ENCODE data around the gene FLOT1.
"Not testable (repeated sequence)": the region's sequence is repeated elsewhere in the genome, so short reads cannot be mapped to it uniquely, and the experiment has no call there.

The FLOT1 gene

DNA sequence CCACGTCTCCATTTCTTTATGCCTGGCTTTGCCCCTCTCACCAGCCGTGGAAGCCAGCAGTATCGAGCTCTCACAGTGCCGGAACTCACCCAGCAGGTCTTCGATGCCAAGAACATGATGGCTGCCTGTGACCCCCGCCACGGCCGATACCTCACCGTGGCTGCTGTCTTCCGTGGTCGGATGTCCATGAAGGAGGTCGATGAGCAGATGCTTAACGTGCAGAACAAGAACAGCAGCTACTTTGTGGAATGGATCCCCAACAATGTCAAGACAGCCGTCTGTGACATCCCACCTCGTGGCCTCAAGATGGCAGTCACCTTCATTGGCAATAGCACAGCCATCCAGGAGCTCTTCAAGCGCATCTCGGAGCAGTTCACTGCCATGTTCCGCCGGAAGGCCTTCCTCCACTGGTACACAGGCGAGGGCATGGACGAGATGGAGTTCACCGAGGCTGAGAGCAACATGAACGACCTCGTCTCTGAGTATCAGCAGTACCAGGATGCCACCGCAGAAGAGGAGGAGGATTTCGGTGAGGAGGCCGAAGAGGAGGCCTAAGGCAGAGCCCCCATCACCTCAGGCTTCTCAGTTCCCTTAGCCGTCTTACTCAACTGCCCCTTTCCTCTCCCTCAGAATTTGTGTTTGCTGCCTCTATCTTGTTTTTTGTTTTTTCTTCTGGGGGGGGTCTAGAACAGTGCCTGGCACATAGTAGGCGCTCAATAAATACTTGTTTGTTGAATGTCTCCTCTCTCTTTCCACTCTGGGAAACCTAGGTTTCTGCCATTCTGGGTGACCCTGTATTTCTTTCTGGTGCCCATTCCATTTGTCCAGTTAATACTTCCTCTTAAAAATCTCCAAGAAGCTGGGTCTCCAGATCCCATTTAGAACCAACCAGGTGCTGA lies 18.4 kb downstream of the FLOT1 start:
- not testable (repeated sequence) for DNase-seq (ENCODE audit: low read depth in 2 of 2, low spot score in 1 of 2)

DNA sequence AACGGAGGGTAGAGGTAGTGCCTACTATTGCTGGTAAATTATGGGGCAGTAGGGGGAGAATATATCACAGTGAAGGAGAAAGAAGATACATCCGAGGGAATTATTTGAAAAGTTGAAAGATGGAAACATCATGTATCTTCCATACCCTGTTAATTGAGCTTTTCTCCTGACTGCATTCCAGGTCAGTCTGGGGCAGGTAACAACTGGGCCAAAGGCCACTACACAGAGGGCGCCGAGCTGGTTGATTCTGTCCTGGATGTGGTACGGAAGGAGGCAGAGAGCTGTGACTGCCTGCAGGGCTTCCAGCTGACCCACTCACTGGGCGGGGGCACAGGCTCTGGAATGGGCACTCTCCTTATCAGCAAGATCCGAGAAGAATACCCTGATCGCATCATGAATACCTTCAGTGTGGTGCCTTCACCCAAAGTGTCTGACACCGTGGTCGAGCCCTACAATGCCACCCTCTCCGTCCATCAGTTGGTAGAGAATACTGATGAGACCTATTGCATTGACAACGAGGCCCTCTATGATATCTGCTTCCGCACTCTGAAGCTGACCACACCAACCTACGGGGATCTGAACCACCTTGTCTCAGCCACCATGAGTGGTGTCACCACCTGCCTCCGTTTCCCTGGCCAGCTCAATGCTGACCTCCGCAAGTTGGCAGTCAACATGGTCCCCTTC lies 19.2 kb downstream of the FLOT1 start:
- DNase-seq (ENCODE audit: low read depth in 2 of 2, low spot score in 1 of 2): not testable (repeated sequence)

DNA sequence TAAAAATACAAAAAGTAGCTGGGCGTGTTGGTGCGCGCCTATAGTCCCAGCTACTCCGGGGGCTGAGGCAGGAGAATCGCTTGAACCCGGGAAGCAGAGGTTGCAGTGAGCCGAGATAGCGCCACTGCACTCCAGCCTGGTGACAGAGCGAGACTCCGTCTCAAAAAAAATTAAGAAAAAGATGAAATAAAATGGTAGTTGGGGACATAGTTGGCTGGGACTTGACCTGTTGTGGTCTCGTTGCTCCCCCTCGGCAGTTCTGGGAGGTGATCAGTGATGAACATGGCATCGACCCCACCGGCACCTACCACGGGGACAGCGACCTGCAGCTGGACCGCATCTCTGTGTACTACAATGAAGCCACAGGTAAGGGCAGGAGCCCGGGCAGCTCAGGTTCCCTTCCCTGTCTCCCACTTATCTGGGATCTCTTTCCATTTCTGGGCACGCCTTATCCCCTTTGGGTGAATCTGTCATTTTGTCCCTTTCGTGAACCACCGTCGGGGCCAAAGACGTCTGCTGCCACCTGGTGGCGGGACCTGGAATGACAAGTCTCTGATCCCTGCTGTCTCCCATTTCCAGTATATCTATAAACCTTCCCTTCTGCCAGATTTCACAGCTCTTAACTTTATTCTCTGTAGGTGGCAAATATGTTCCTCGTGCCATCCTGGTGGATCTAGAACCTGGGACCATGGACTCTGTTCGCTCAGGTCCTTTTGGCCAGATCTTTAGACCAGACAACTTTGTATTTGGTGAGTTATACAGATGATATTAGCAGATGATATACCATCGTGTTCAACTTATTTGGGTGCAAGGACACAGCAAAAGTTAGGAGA lies 20.0 kb downstream of the FLOT1 start:
- DNase-seq (ENCODE audit: low read depth in 2 of 2, low spot score in 1 of 2): peak; percentile 64 to 83

DNA sequence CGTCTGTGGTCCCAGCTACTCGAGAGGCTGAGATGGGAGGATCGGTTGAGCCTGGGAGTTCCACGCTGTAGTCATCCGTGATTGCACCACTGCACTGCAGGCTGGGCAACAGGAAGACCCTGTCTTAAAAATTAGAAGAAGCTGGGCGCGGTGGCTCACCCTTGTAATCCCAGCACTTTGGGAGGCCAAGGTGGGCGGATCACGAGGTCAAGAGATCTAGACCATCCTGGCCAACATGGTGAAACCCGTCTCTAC lies 20.5 kb downstream of the FLOT1 start:
- DNase-seq (ENCODE audit: low read depth in 2 of 2, low spot score in 1 of 2): not testable (repeated sequence)

DNA sequence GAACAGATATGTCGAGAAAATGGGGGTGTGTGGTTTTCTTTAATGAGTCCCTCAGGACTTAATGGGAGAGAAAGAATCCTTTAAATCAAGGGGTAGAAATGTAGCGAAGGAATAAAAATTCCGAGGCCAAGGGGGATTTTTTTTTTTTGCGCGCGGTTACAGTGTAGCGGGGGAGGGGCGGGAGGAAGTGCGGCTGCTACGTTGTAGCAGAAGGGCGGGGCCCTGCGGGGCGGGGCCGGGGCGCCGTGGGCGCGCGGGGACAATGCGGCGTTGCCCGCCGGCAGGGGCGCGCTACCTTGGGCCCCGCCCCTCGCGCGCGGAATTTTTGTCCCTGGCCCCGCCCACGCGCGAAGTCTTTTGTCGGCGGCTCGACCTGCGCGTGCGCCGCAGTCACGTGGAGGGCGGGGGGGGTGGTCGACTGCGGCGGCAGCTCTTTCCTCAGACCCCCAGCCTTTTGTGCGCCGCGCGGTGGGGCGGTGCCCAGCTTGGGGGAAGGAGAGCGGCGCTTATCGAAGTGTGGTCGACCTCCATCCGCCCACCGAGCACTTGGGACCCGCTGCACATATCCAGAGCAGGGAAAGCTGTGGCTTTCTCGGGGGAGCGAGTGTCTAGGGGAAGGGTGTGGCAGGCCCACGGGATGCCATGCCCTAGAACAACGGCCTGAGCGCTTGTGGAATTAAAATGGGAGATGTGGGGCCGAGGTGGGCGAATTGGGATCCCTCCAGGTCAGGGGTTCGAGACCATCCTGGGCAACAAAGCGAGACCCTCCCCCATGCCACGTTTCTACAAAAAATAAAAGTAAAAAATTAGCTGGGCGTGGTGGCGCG lies 21.1 kb downstream of the FLOT1 start:
- peak; percentile 91 to 94 for DNase-seq (ENCODE audit: low read depth in 2 of 2, low spot score in 1 of 2)

DNA sequence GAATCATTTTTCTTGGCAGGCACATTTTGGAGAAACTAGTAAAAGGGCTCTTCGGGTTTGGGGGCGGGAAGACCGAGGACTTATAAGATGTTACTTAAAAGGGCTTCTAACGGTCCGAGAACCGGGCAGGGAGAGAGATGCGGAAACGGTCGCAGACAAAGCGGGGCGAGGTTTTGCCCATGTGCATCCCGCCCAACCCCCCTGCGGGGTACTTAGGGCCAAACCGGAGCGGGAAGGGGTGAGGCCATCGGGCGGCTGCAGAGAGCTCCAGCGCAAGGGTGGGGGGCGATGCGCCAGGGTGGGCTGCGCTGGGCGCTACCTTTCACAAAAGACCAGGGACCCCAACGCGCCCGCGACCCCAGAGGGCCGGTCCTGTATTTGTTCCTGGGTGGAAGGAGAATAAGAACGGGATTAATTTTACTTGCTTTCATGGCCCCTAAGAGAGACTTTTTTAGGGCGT lies 21.7 kb downstream of the FLOT1 start:
- peak in 1 of 2 donors; percentile 35 for DNase-seq (ENCODE audit: low read depth in 2 of 2, low spot score in 1 of 2)

DNA sequence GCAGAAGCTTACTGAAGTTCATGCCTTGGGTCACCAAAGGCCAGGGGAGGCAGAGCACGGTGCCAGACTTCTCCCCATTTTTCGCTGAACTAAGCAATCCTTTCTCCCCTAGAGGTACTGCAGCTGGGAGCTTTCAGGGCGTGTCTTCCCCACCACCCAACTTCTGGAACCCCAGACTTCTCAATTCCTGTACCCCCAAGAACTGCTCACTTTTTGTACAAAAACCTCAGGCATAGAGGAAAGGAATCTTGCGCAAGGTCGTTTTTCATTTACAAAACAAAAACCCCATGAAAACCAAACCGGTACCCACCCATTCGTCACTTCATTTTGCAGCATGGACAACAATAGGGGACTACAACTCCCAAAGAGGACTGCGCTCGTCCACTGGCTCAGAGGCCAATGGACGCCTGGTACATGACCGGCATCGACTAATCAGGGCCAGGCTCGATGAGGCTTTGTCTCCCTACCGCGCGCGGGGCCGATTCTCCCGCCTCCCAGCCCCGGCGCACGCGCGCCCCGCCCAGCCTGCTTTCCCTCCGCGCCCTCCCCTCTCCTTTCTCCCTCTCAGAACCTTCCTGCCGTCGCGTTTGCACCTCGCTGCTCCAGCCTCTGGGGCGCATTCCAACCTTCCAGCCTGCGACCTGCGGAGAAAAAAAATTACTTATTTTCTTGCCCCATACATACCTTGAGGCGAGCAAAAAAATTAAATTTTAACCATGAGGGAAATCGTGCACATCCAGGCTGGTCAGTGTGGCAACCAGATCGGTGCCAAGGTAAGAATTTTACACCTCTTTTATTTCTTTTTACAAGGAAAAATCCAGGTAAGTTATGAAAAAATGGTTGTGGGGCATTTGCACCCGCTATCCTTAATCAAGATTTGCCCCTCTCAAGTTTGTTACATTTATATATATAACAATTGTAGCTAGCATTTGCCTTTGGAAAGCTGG lies 22.4 kb downstream of the FLOT1 start, which contains the start of gene TUBB:
Gene TUBB, plus strand, starts transcription at position 562 of the 947 bp plus-strand sequence. Its CDS starts 155 bp downstream, at position 717.
- peak; percentile 82 to 87 for DNase-seq (ENCODE audit: low read depth in 2 of 2, low spot score in 1 of 2)

DNA sequence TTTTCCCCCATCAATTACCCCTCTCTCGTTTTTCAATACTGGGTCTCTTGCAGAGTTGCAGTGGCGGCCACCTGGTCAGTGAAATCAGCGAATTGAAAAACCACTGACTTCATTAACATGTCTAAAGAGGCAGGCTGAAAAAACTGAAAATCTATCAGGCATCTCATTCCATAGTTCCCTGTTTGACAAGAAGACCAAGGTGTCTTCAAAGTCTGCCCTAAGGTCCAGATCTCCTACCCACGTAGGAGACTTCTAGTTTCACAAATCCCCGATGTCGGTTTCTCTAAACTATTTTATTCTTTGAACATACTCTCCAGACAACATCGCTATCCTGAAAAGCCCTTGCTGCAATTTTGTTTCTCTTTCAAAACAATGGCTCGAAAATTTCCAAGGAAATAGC lies 23.1 kb downstream of the FLOT1 start:
- DNase-seq (ENCODE audit: low read depth in 2 of 2, low spot score in 1 of 2): no peak

DNA sequence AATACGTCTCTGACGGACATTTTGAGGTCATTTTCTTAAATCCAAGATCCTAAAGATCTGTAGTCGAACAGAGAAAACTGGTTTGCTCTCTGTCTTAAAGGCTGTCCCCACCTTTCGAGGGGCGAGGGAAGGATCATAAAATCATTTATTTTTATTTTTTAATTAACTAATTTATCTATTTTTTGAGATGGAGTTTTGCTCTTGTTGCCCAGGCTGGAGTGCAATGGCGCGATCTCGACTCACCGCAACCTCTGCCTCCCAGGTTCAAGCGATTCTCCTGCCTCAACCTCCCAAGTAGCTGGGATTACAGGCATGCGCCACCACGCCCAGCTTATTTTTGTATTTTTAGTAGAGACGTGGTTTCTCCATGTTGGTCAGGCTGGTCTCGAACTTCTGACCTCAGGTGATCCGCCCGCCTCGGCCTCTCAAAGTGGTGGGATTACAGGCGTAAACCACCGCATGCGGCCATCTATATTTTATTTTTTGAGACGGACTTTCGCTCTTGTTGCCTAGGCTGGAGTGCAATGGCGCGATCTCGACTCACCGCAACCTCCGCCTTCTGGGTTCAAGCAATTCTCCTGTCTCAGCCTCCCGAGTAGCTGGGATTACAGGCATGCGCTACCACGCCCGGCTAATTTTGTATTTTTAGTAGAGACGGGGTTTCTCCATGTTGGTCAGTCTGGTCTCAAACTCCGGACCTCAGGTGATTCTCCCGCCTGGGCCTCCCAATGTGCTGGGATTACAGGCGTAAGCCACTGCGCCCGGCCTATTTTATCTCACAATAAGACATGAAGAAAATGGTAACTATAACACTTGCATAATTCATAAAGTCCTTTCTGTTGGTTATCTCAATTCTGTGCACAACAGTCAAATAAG lies 24.4 kb downstream of the FLOT1 start:
- DNase-seq (ENCODE audit: low read depth in 2 of 2, low spot score in 1 of 2): not testable (repeated sequence)

DNA sequence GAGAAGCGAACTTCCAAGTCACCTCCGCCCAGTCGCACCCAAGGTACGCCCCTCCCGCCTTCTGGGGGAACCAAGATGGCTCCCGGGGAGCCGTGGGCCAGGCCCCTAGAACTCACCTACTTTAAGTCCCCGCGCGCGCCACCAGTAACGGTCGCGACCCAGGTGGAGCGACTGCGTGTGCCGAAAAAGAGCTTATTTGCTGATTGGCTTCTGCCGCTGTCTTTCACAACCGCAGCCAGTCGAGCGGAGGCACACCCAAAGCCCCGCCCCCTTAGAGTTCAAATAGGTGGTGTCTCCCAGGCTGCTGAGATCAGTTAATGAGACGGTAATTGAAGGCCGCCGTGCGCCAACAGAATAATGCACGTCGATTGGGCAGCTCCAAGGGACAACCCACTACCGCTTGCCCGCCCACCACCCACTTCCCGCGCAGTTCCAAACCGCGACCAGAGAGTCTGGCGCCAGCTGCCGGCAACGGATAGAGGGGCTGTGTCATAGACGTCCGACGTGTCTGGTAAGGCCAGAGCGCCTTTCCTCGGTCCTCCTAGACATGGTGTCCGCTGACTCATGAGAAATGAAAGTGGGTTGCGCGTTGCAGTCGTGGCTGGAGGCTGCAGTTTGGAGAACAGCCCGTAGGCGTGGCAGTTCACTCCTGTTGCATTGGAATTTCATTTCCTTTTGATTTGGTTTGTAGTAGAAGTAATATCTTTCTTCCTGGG lies 25.2 kb downstream of the FLOT1 start, which contains the start of gene MDC1:
Gene MDC1, minus strand, starts transcription at position 153 of the 716 bp plus-strand sequence. CDS start 2,106 bp downstream, outside the sequence.
- DNase-seq (ENCODE audit: low read depth in 2 of 2, low spot score in 1 of 2): peak; percentile 97 to 98

DNA sequence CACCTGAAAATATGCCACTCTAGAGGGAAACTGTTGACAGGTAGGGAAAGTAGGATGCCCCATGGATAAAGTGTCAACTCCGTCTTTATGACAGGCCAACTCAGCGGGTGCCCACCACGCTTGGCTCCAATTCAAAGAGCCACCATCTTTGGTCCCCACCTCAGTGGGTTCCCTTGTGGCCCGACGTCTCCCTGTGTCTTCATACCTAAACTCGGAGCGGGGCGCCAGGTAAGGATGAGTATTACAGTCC lies 25.7 kb downstream of the FLOT1 start:
- no peak for DNase-seq (ENCODE audit: low read depth in 2 of 2, low spot score in 1 of 2)

DNA sequence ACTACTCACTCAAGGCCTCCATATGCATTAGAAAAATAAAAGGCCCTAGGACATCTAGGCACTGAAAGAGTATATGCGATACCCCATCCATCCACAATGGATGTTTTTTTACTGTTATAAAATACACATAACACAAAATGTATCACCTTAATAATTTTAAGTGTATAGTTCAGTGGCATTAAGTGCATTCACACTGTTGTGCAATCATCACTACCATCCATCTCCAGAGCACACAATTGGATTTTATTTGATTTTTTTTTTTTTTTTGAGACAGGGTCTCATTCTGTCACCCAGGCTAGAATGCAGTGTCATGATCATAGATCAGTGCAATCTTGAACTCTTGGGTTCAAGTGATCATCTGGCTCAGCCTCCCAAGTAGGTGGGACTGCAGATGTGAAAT lies 28.2 kb downstream of the FLOT1 start:
- DNase-seq (ENCODE audit: low read depth in 2 of 2, low spot score in 1 of 2): no peak

DNA sequence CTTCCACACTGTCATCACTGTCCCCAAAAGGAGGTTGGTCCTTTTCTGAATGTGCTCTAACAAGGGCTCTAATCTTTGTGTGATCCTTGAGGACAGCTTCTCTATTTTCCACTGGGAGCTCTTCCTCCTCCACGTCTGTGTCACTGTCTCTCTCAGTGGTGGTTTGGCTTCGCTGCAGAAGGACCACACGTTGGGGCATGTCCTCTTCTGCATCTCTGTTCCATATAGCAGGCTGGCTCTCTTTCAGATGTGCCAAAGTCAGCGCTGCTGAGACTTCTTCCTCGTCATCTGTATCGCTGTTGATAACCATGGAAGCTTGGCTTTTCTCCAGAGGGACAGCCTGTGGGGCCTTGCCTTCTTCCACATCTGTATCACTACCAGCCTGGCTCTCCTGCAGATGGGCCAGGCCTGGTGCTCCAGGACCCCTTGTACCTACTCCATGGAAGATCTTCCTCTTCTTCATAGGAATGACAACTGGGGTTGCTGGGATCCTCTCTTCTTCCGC lies 30.0 kb downstream of the FLOT1 start:
- DNase-seq (ENCODE audit: low read depth in 2 of 2, low spot score in 1 of 2): no peak

DNA sequence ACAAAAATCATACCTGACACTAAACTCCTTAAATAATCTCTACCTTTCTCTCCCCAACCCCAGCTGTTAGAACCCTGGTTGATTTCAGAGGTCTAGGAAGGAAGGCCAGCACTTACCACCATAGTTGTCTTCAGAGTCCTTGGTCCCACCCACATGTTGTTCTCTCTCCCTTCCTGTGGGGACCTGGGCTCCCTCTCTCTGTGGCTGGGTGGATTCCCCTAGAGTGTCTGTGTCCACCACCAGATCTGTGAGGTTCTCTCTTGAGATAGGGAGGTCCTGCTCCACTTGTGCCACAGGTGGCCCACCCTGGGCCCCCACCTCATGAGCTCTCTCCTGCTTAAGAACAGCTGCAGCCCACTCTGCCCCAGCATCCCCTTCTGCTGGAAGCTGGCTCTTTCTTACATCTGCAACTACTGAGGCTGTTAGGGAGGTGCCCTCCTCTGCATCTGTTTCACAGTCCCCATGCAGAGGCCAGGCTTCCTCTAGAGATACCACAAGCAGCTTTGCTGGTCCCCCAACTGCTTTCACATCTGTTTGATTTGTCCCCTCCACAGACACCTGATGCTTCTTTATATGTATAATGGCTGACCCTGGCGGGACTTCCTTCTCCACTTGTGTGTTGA lies 30.6 kb downstream of the FLOT1 start:
- no peak for DNase-seq (ENCODE audit: low read depth in 2 of 2, low spot score in 1 of 2)

DNA sequence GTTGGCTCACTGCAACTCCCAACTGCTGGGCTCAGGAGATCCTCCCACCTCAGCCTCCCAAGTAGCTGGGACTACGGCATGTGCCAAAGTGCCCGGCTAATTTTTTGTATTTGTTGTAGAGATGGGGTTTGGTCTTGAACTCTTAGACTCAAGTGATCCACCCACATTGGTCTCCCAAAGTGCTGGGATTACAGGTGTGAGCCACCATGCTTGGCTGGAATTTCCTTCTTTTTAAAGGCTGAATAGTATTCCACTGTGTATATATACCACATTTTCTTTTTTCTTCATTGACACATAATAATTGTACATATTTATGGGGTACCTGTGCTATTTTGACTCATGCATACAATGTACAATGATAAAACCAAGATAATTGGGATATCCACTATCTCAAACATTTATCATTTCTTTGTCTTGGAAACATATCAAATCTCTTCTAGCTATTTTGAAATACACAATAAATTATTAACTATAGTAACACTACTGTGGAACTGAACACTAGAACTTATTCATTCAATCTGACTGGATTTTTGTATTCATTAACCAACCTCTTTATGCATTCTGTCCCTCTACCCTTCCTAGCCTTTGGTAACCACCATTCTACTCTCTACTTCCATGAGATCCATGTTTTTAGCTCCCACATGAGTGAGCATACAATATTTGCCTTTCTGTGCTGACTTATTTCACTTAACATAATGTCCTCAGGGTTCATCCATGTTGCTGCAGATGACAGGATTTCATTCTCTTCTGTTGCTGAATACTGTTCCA lies 33.2 kb downstream of the FLOT1 start:
- no peak for DNase-seq (ENCODE audit: low read depth in 2 of 2, low spot score in 1 of 2)

DNA sequence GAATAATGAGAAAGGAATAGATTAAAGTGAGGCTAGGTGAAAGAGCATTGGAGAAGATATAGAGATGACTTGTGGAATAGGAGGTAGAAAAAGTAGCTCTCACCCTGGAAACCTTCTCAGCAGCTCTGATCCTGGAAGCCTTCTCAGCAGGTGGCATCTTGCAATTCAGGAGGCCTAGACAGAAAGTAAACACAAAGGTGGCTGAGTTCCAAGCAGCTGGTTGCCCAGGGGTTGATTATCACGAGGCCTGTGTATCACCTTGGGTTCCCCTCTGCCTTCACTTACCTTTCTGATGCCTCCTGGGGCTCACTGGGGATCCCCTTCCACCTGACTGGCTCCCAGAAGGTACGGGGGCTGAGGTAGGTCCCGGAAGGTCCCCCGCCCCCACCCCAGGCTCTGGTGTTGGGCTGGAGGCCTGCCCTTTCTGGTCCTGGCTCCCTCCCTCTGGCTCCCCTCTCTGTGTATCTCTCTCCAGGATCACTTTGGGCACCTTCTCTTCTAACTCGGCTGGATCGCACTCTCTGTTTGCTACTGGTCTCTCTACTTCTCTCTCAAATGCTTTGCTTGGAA lies 35.1 kb downstream of the FLOT1 start:
- no peak for DNase-seq (ENCODE audit: low read depth in 2 of 2, low spot score in 1 of 2)
